ENCODE measurements around the gene PDCD11. TPM values are rescaled to one million over a fixed set of nuclear protein-coding genes. Genes with fewer than 3 reads are reported as not detected.

Gene PDCD11
- polyA plus RNA-seq, 1 donor, result 23.8 TPM

DNA sequence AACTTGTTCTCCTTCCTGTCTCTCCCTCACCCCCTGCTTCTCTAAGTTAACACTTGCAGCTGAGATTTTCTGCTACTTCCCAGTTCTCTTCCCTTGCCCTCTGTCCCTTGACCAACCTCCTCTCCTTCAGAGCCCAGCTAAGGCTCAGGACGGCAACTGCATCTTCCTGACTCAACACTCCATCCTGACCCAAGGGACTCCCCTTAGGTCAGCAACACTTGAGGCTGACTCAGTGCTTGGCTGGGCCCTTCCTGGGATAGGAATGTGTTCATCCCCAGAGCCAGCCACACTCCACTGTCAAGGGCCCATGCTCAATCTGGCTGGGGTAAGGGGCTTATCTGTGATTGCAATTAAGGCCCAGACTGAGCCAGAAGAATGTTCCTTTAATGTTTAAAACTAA lies 52.3 kb downstream of the PDCD11 start:
- Histone ChIP-seq H3K9me3 (ENCODE audit: control insufficient read depth, low read depth, low read length) (peaks cover 3% of the 10 kb centered on the region), H3K36me3 (ENCODE audit: control insufficient read depth, insufficient read depth, low read length) (peaks cover 48% of the 10 kb centered on the region), H3K27ac (ENCODE audit: low read length) (no peak overlapping the region), H3K4me1 (ENCODE audit: control insufficient read depth, insufficient read depth, low read length) (peaks cover 7% of the 10 kb centered on the region), H3K27me3 (ENCODE audit: control insufficient read depth, insufficient read depth, low read length) (peaks cover 2% of the 10 kb centered on the region), H3K4me3 (ENCODE audit: low read length) (no peak overlapping the region)
- WGBS (ENCODE audit: insufficient coverage, low lambda C conversion rate), result no CpG with 5 or more reads among the region's 1 CpG
- DNase-seq, result no peak

DNA sequence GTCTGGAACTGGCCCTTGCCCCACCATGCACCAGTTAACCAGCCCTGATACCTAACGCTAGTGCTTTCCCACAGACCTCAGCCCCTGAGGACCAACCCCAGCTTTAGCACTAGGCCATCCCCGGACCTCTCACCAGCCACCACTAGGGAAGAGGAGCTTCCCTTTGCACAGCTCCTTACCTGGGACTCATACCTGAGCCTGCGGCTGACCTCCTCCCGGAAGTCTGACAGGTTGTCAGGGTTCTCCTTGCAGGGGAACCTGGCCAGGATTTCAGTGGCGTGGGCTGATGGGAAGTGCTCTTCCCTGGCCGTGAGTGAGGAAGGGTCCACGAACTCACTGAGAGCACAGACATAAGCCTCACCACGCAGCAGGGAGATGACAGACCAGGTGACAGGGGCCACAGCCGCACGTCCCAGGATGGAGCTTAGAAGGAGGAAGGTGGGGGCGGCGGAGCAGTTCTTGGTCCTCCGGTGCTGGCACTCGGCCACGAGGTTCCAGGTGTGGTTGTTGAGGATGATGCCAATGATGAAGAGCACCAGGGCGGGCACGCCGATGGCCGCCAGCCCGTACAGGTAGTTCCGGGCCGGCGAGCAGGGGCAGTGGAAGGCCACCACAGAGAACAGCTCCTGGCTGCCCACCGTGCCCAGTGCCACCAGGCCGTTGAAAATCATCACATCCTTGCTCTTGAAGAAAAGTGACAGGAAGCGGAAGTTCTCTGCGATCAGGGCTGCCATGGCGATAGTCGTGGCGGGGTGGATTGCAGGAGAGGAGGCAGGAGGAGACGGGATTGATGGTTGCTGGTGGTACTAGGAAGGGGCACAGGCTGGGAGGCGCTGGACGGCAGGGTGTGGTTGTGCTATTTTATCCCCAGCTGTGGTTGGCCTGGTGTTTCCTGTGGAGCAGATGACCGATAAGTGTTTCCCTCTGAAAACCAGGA lies 53.0 kb downstream of the PDCD11 start:
- Histone ChIP-seq H3K27me3 (ENCODE audit: control insufficient read depth, insufficient read depth, low read length) (peaks cover 2% of the 10 kb centered on the region), H3K36me3 (ENCODE audit: control insufficient read depth, insufficient read depth, low read length) (peaks cover 41% of the 10 kb centered on the region), H3K4me1 (ENCODE audit: control insufficient read depth, insufficient read depth, low read length) (peaks cover 7% of the 10 kb centered on the region), H3K4me3 (ENCODE audit: low read length) (no peak overlapping the region), H3K27ac (ENCODE audit: low read length) (no peak overlapping the region), H3K9me3 (ENCODE audit: control insufficient read depth, low read depth, low read length) (peaks cover 3% of the 10 kb centered on the region)
- WGBS (ENCODE audit: insufficient coverage, low lambda C conversion rate), result 100% methylated on average over 3 of the region's 34 CpGs
- DNase-seq, result no peak

DNA sequence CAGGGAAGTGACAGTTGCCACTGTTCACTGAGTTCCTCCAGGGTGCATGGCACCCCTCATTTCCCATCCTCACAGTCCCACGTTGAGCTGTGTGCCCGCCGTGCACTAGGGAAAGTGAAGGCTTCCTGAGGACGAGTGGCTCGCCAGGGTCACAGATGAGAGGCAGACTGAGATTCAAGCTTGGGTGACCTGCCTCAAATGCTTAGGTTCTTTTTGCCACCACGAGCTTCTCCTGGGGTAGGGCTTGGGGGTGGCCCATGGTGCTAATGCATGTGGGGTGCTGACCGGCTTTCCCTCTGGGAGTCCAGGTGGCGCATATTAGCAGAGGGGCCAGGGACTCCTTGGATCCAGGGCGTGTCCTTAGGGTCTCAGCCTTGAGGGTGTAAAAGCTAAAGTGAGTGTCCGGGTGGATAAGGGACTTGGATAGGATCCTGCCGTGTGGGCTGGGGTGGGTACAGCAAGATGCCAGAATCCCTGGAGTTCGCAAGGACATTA lies 53.8 kb downstream of the PDCD11 start:
- Histone ChIP-seq H3K4me1 (ENCODE audit: control insufficient read depth, insufficient read depth, low read length) (peaks cover 7% of the 10 kb centered on the region), H3K36me3 (ENCODE audit: control insufficient read depth, insufficient read depth, low read length) (peaks cover 33% of the 10 kb centered on the region), H3K27me3 (ENCODE audit: control insufficient read depth, insufficient read depth, low read length) (peaks cover 2% of the 10 kb centered on the region), H3K4me3 (ENCODE audit: low read length) (no peak overlapping the region), H3K27ac (ENCODE audit: low read length) (no peak overlapping the region), H3K9me3 (ENCODE audit: control insufficient read depth, low read depth, low read length) (peaks cover 3% of the 10 kb centered on the region)
- no peak for DNase-seq
- whole genome bisulfite sequencing (ENCODE audit: insufficient coverage, low lambda C conversion rate), result no CpG with 5 or more reads among the region's 12 CpGs

DNA sequence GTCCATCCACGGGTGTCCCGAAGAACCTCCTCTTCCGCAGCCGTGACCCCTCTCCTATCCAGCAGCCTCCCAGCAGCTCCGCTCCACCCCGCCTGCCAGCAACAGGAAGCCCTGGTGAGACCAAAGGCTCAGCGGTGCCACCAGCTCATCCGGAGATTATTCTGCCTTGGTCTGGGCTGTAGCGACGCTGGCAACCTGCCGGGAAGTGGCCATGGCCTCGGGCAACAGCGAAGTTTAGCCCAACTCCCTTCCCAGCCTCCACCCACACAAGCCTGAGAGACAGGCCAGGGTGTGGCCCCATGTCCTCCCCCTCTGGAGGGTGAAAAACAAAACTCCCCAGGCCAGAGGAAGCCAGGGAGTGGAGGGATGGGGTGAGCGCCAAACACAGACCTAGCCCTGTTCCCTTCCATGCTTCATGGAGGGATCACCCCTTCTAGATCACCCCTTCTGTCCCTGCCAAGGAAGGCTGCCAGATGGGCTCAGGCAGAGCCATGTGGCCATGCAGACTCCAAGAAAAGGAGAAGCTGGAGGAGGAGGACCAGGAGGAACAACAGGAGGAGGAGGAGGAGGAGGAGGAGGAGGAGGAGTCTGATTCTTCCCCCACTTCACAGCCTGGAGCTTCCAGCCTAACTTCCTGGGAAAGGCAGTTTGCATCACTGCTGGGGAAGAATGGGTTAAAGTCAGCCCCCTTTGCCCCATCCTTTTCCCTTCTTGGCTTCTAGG lies 54.8 kb downstream of the PDCD11 start:
- H3K4me1 ChIP-seq (ENCODE audit: control insufficient read depth, insufficient read depth, low read length), result peaks cover 7% of the 10 kb centered on the region
- WGBS (ENCODE audit: insufficient coverage, low lambda C conversion rate), result no CpG with 5 or more reads among the region's 14 CpGs
- H3K4me3 ChIP-seq (ENCODE audit: low read length), result peak overlapping the region; percentile 62

DNA sequence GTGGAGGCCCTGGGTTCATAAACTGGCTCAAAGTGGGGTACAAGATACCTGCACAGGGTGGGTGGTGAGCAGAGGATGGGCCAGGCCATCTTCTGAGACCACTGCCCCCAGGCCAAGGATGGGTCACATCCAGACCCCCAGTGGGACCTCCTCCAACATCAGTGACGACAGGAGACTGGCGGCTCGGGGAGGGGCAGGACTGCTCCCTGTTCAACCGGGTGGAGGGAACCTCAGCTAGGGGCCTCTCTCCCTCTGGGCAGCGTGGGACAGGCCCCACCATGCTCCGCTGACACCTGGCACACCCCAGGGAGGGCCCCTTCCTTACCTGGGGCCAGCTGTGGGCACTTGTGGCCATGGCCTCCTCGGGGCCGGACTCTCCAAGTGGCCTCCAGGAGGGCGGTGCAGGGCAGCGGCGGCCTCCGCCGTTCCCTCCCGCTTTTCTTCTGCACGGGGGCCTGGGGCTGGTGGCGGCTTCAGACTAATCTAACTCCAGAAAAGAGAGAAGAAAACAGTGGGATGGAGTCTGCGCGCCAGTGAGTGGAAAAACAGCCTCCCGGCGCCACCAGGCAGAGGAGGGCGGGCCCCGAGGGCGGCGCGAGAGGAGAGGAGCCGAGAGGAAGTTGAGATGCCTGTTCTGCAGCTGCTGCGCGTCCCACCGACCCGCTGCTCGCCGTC lies 55.5 kb downstream of the PDCD11 start, which contains the start of gene CALHM2:
TSS of gene CALHM2 (minus strand) at position 540 of the 675 bp plus-strand sequence. CDS start 2,429 bp downstream, outside the sequence.
- Histone ChIP-seq H3K27me3 (ENCODE audit: control insufficient read depth, insufficient read depth, low read length) (peaks cover 2% of the 10 kb centered on the region), H3K9me3 (ENCODE audit: control insufficient read depth, low read depth, low read length) (peaks cover 3% of the 10 kb centered on the region), H3K36me3 (ENCODE audit: control insufficient read depth, insufficient read depth, low read length) (peaks cover 18% of the 10 kb centered on the region), H3K27ac (ENCODE audit: low read length) (peak within 1 kb of the TSS; percentile 32), H3K4me3 (ENCODE audit: low read length) (peak within 1 kb of the TSS; percentile 62), H3K4me1 (ENCODE audit: control insufficient read depth, insufficient read depth, low read length) (peaks cover 7% of the 10 kb centered on the region)
- WGBS (ENCODE audit: insufficient coverage, low lambda C conversion rate), result no CpG with 5 or more reads among the region's 32 CpGs
- DNase-seq, result peak in 1 of 2 donors; percentile 60

More for the DNA sequence above, 54.8 kb downstream of the PDCD11 start:
- DNase-seq, result no peak
- Histone ChIP-seq H3K27ac (ENCODE audit: low read length) (peak overlapping the region; percentile 32), H3K9me3 (ENCODE audit: control insufficient read depth, low read depth, low read length) (peaks cover 3% of the 10 kb centered on the region), H3K36me3 (ENCODE audit: control insufficient read depth, insufficient read depth, low read length) (peaks cover 24% of the 10 kb centered on the region), H3K27me3 (ENCODE audit: control insufficient read depth, insufficient read depth, low read length) (peaks cover 2% of the 10 kb centered on the region)

DNA sequence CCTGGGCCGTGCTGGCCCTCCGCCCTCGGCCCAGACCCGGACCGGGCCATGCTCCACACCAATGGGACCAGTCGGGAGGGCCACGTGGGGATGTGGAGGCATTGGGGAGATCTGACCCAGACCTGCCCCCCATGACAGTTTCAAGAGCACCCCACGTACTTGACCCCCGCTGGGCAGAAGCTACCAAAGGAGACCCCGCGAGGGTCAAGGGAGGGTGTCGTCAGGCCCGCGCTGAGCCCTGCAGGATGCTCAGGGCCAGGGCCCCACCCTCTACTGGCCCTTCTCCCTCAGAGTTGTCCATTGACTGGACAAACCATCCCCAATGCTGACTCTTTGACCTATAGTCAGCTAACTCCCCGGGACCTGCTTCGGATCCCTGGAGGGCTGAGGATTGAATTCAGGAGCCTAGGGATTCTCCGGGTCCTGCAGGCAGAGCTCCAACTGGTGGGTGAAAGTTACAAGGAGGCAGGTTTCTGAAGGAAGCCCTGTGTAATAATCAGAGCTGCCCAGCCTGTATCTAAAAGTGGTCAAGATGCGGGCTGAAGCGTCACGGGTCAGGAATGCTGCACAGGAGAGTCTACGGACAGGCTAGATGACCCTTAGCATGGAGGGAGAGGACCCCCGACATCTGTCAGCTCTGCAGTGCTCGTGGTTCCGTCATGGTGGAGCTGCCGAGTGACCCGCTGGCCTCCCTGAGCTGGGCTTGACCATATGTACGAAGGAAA lies 56.2 kb downstream of the PDCD11 start:
- no peak for DNase-seq
- H3K27ac ChIP-seq (ENCODE audit: low read length), result peak overlapping the region; percentile 32
- H3K4me3 ChIP-seq (ENCODE audit: low read length), result peak overlapping the region; percentile 62
- peaks cover 7% of the 10 kb centered on the region for H3K4me1 ChIP-seq (ENCODE audit: control insufficient read depth, insufficient read depth, low read length)
- H3K9me3 ChIP-seq (ENCODE audit: control insufficient read depth, low read depth, low read length), result peaks cover 5% of the 10 kb centered on the region
- WGBS (ENCODE audit: insufficient coverage, low lambda C conversion rate), result no CpG with 5 or more reads among the region's 27 CpGs
- peaks cover 13% of the 10 kb centered on the region for H3K36me3 ChIP-seq (ENCODE audit: control insufficient read depth, insufficient read depth, low read length)
- H3K27me3 ChIP-seq (ENCODE audit: control insufficient read depth, insufficient read depth, low read length), result peaks cover 2% of the 10 kb centered on the region

DNA sequence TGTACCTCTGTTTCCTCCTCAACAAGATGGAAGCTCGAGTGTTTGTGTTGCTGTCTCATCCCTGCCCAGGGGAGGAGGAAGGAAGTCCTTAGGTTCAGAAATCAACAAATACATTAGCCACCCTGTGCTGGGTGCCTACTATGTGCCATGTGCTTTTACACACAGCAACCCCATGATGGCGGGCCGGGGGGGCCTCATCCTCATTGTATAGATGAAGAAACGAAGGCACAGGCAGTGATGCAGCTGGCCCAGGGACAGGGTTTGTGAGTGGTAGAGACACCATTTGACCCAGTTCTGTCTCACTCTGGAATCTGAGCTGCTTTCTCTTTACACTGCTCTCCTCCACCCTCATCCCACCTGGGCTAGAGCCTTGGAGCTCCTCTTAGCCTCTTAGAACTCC lies 57.6 kb downstream of the PDCD11 start:
- Histone ChIP-seq H3K36me3 (ENCODE audit: control insufficient read depth, insufficient read depth, low read length) (peaks cover 8% of the 10 kb centered on the region), H3K4me3 (ENCODE audit: low read length) (no peak overlapping the region), H3K4me1 (ENCODE audit: control insufficient read depth, insufficient read depth, low read length) (peaks cover 7% of the 10 kb centered on the region), H3K27ac (ENCODE audit: low read length) (no peak overlapping the region), H3K27me3 (ENCODE audit: control insufficient read depth, insufficient read depth, low read length) (peaks cover 2% of the 10 kb centered on the region), H3K9me3 (ENCODE audit: control insufficient read depth, low read depth, low read length) (peaks cover 5% of the 10 kb centered on the region)
- no peak for DNase-seq
- WGBS (ENCODE audit: insufficient coverage, low lambda C conversion rate), result no CpG with 5 or more reads among the region's 4 CpGs

DNA sequence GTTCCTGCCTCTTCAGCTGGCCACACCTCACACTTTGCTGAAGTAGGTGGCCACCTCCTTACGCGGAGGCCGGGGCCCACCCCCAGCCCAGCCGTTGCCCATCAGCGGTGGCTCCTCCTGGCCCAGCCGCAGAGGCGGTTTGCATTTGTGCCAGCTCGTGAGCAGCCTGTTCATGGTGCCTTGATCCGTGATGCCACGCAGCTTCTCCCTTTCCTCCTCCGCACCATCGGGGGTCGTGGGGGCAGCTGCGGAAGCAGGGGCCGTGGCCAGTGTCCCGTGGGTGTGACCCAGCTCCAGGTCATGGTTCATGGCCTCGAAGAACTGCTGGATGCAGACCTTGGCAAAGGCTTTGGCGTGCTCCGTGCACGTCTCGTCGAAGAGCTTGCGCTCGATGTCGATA lies 58.8 kb downstream of the PDCD11 start:
- no CpG with 5 or more reads among the region's 25 CpGs for WGBS (ENCODE audit: insufficient coverage, low lambda C conversion rate)
- H3K27me3 ChIP-seq (ENCODE audit: control insufficient read depth, insufficient read depth, low read length), result peaks cover 2% of the 10 kb centered on the region
- H3K36me3 ChIP-seq (ENCODE audit: control insufficient read depth, insufficient read depth, low read length), result no peaks in the 10 kb centered on the region
- peaks cover 7% of the 10 kb centered on the region for H3K4me1 ChIP-seq (ENCODE audit: control insufficient read depth, insufficient read depth, low read length)
- H3K27ac ChIP-seq (ENCODE audit: low read length), result no peak overlapping the region
- H3K9me3 ChIP-seq (ENCODE audit: control insufficient read depth, low read depth, low read length), result peaks cover 5% of the 10 kb centered on the region
- H3K4me3 ChIP-seq (ENCODE audit: low read length), result no peak overlapping the region
- DNase-seq, result no peak

DNA sequence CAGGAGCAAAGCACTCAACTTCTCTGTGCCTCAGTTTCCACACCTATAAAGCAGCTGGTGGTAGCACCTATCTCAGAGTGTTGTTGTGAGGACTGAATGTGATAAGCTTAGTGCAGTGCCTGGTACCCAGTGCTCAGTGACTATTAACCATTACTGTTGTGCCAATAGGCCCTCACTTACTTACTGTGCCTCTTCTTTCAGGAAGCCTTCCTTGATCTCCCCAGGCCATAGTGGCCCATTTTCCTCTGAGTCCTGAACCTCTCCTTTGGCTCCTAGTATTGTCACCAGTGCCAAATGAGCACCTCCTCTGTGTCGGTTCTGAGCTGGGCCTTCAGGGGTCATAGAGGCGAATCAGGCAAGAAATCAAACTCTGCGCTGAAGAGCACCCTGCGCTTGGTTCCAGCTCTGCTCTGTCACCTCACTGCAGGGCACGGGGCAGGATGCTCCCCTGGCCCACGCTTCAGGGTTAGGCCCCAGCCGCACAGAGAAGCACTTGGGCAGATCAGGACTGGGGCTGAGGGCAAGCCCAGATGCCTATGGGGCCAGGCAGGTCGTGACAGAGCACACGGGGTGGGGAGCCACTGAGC lies 59.7 kb downstream of the PDCD11 start:
- peaks cover 5% of the 10 kb centered on the region for H3K9me3 ChIP-seq (ENCODE audit: control insufficient read depth, low read depth, low read length)
- no peak for DNase-seq
- no peaks in the 10 kb centered on the region for H3K36me3 ChIP-seq (ENCODE audit: control insufficient read depth, insufficient read depth, low read length)
- no CpG with 5 or more reads among the region's 9 CpGs for WGBS (ENCODE audit: insufficient coverage, low lambda C conversion rate)
- H3K27ac ChIP-seq (ENCODE audit: low read length), result no peak overlapping the region
- H3K4me1 ChIP-seq (ENCODE audit: control insufficient read depth, insufficient read depth, low read length), result peaks cover 7% of the 10 kb centered on the region
- no peak overlapping the region for H3K4me3 ChIP-seq (ENCODE audit: low read length)
- peaks cover 2% of the 10 kb centered on the region for H3K27me3 ChIP-seq (ENCODE audit: control insufficient read depth, insufficient read depth, low read length)
